ENCODE measurements around the gene ENTPD2. TPM values are rescaled to one million over a fixed set of nuclear protein-coding genes. Genes with fewer than 3 reads are reported as not detected.
"Not testable (repeated sequence)": the region's sequence is repeated elsewhere in the genome, so short reads cannot be mapped to it uniquely, and the experiment has no call there.

Gene ENTPD2
- total and polyA plus RNA-seq, 4 donors, result 5.7 to 50.7 (median 28.5) TPM

GRCh38 chr9:137038916-137039315 lies 14.9 kb downstream of the ENTPD2 start:
- Histone ChIP-seq H3K36me3 (ENCODE audit: control insufficient read depth, insufficient read depth, low read length) (peaks cover 77% of the 10 kb centered on the region), H3K27me3 (ENCODE audit: control insufficient read depth, insufficient read depth, low read length) (no peaks in the 10 kb centered on the region), H3K4me3 (ENCODE audit: low read depth, low read length) (no peak overlapping the region), H3K9me3 (ENCODE audit: control insufficient read depth, insufficient read depth, low read length) (no peaks in the 10 kb centered on the region), H3K27ac (ENCODE audit: low read depth, low read length) (no peak overlapping the region), H3K4me1 (ENCODE audit: control insufficient read depth, insufficient read depth, low read length) (peaks cover 34% of the 10 kb centered on the region)
- 94% methylated on average over 3 of the region's 9 CpGs for WGBS (ENCODE audit: insufficient coverage)
- no peak for DNase-seq (ENCODE audit: low read depth in 4 of 6, low spot score in 6 of 6)

GRCh38 chr9:137037483-137037882 lies 16.4 kb downstream of the ENTPD2 start:
- no peak overlapping the region for H3K4me3 ChIP-seq (ENCODE audit: low read depth, low read length)
- peaks cover 64% of the 10 kb centered on the region for H3K36me3 ChIP-seq (ENCODE audit: control insufficient read depth, insufficient read depth, low read length)
- no peaks in the 10 kb centered on the region for H3K9me3 ChIP-seq (ENCODE audit: control insufficient read depth, insufficient read depth, low read length)
- no peak for DNase-seq (ENCODE audit: low read depth in 4 of 6, low spot score in 6 of 6)
- peaks cover 25% of the 10 kb centered on the region for H3K4me1 ChIP-seq (ENCODE audit: control insufficient read depth, insufficient read depth, low read length)
- H3K27me3 ChIP-seq (ENCODE audit: control insufficient read depth, insufficient read depth, low read length), result no peaks in the 10 kb centered on the region
- 72% methylated on average over 4 of the region's 10 CpGs for WGBS (ENCODE audit: insufficient coverage)
- H3K27ac ChIP-seq (ENCODE audit: low read depth, low read length), result no peak overlapping the region

- WGBS (ENCODE audit: insufficient coverage), result 100% methylated on average over 1 of the region's 13 CpGs
- H3K4me1 ChIP-seq (ENCODE audit: control insufficient read depth, insufficient read depth, low read length), result peaks cover 25% of the 10 kb centered on the region
- no peaks in the 10 kb centered on the region for H3K27me3 ChIP-seq (ENCODE audit: control insufficient read depth, insufficient read depth, low read length)
- H3K4me3 ChIP-seq (ENCODE audit: low read depth, low read length), result no peak overlapping the region
- H3K9me3 ChIP-seq (ENCODE audit: control insufficient read depth, insufficient read depth, low read length), result no peaks in the 10 kb centered on the region
- peaks cover 60% of the 10 kb centered on the region for H3K36me3 ChIP-seq (ENCODE audit: control insufficient read depth, insufficient read depth, low read length)
- no peak for DNase-seq (ENCODE audit: low read depth in 4 of 6, low spot score in 6 of 6)
- H3K27ac ChIP-seq (ENCODE audit: low read depth, low read length), result no peak overlapping the region
These were observed 16.8 kb downstream of the ENTPD2 start for GRCh38 chr9:137037035-137037434.

- no peak overlapping the region for H3K27ac ChIP-seq (ENCODE audit: low read depth, low read length)
These were observed 17.9 kb downstream of the ENTPD2 start for GRCh38 chr9:137035937-137036336.

GRCh38 chr9:137035507-137035834 lies 18.4 kb downstream of the ENTPD2 start:
- Histone ChIP-seq H3K36me3 (ENCODE audit: control insufficient read depth, insufficient read depth, low read length) (peaks cover 47% of the 10 kb centered on the region), H3K27ac (ENCODE audit: low read depth, low read length) (no peak overlapping the region), H3K4me3 (ENCODE audit: low read depth, low read length) (no peak overlapping the region), H3K27me3 (ENCODE audit: control insufficient read depth, insufficient read depth, low read length) (no peaks in the 10 kb centered on the region), H3K4me1 (ENCODE audit: control insufficient read depth, insufficient read depth, low read length) (peaks cover 16% of the 10 kb centered on the region), H3K9me3 (ENCODE audit: control insufficient read depth, insufficient read depth, low read length) (no peaks in the 10 kb centered on the region)
- WGBS (ENCODE audit: insufficient coverage), result 32% methylated on average over 8 of the region's 9 CpGs
- no peak for DNase-seq (ENCODE audit: low read depth in 4 of 6, low spot score in 6 of 6)

More at GRCh38 chr9:137035937-137036336, 17.9 kb downstream of the ENTPD2 start:
- Histone ChIP-seq H3K4me1 (ENCODE audit: control insufficient read depth, insufficient read depth, low read length) (peaks cover 16% of the 10 kb centered on the region), H3K27me3 (ENCODE audit: control insufficient read depth, insufficient read depth, low read length) (no peaks in the 10 kb centered on the region), H3K36me3 (ENCODE audit: control insufficient read depth, insufficient read depth, low read length) (peaks cover 49% of the 10 kb centered on the region), H3K4me3 (ENCODE audit: low read depth, low read length) (no peak overlapping the region), H3K9me3 (ENCODE audit: control insufficient read depth, insufficient read depth, low read length) (no peaks in the 10 kb centered on the region)
- DNase-seq (ENCODE audit: low read depth in 4 of 6, low spot score in 6 of 6), result no peak
- WGBS (ENCODE audit: insufficient coverage), result 82% methylated on average over 8 of the region's 8 CpGs

- H3K27ac ChIP-seq (ENCODE audit: low read depth, low read length), result no peak overlapping the region
- peaks cover 17% of the 10 kb centered on the region for H3K4me1 ChIP-seq (ENCODE audit: control insufficient read depth, insufficient read depth, low read length)
- WGBS (ENCODE audit: insufficient coverage), result 12% methylated on average over 16 of the region's 24 CpGs
- H3K9me3 ChIP-seq (ENCODE audit: control insufficient read depth, insufficient read depth, low read length), result no peaks in the 10 kb centered on the region
- peaks cover 42% of the 10 kb centered on the region for H3K36me3 ChIP-seq (ENCODE audit: control insufficient read depth, insufficient read depth, low read length)
- peak in 4 of 6 donors; percentile 58 to 94 (median 82) for DNase-seq (ENCODE audit: low read depth in 4 of 6, low spot score in 6 of 6)
- no peak overlapping the region for H3K4me3 ChIP-seq (ENCODE audit: low read depth, low read length)
- no peaks in the 10 kb centered on the region for H3K27me3 ChIP-seq (ENCODE audit: control insufficient read depth, insufficient read depth, low read length)
These were observed 19.0 kb downstream of the ENTPD2 start for GRCh38 chr9:137034709-137035506.

- Histone ChIP-seq H3K4me1 (ENCODE audit: control insufficient read depth, insufficient read depth, low read length) (peaks cover 25% of the 10 kb centered on the region), H3K36me3 (ENCODE audit: control insufficient read depth, insufficient read depth, low read length) (peaks cover 34% of the 10 kb centered on the region), H3K9me3 (ENCODE audit: control insufficient read depth, insufficient read depth, low read length) (no peaks in the 10 kb centered on the region), H3K27me3 (ENCODE audit: control insufficient read depth, insufficient read depth, low read length) (no peaks in the 10 kb centered on the region), H3K4me3 (ENCODE audit: low read depth, low read length) (no peak overlapping the region), H3K27ac (ENCODE audit: low read depth, low read length) (no peak overlapping the region)
- WGBS (ENCODE audit: insufficient coverage), result 64% methylated on average over 10 of the region's 15 CpGs
- no peak for DNase-seq (ENCODE audit: low read depth in 4 of 6, low spot score in 6 of 6)
These were observed 19.7 kb downstream of the ENTPD2 start for GRCh38 chr9:137034039-137034708.

GRCh38 chr9:137033481-137033880 lies 20.4 kb downstream of the ENTPD2 start:
- Histone ChIP-seq H3K36me3 (ENCODE audit: control insufficient read depth, insufficient read depth, low read length) (peaks cover 27% of the 10 kb centered on the region), H3K4me1 (ENCODE audit: control insufficient read depth, insufficient read depth, low read length) (peaks cover 32% of the 10 kb centered on the region)
- H3K27ac ChIP-seq (ENCODE audit: low read depth, low read length); H3K4me3 ChIP-seq (ENCODE audit: low read depth, low read length); H3K9me3 ChIP-seq (ENCODE audit: control insufficient read depth, insufficient read depth, low read length); DNase-seq (ENCODE audit: low read depth in 4 of 6, low spot score in 6 of 6); H3K27me3 ChIP-seq (ENCODE audit: control insufficient read depth, insufficient read depth, low read length): not testable (repeated sequence)
- WGBS (ENCODE audit: insufficient coverage), result 97% methylated on average over 5 of the region's 5 CpGs

- Histone ChIP-seq H3K27ac (ENCODE audit: low read depth, low read length) (no peak overlapping the region), H3K4me1 (ENCODE audit: control insufficient read depth, insufficient read depth, low read length) (peaks cover 33% of the 10 kb centered on the region), H3K9me3 (ENCODE audit: control insufficient read depth, insufficient read depth, low read length) (no peaks in the 10 kb centered on the region), H3K36me3 (ENCODE audit: control insufficient read depth, insufficient read depth, low read length) (peaks cover 23% of the 10 kb centered on the region), H3K4me3 (ENCODE audit: low read depth, low read length) (no peak overlapping the region), H3K27me3 (ENCODE audit: control insufficient read depth, insufficient read depth, low read length) (no peaks in the 10 kb centered on the region)
- no peak for DNase-seq (ENCODE audit: low read depth in 4 of 6, low spot score in 6 of 6)
- WGBS (ENCODE audit: insufficient coverage), result 80% methylated on average over 8 of the region's 10 CpGs
These were observed 21.0 kb downstream of the ENTPD2 start for GRCh38 chr9:137032858-137033257.
